ENCODE measurements around the gene NFATC2.

The NFATC2 gene

GRCh38 chr20:51434580-51435247 is 107.8 kb downstream of the NFATC2 start:
- DNase-seq (ENCODE audit: low spot score), result no peak
- no peak for TF ChIP-seq CTCF (IDR thresholded peaks at IDR 0.05; ENCODE audit: extremely low read depth, missing control alignments)

GRCh38 chr20:51434026-51434425 is 108.5 kb downstream of the NFATC2 start:
- no peak for DNase-seq (ENCODE audit: low spot score)
- TF ChIP-seq CTCF (IDR thresholded peaks at IDR 0.05; ENCODE audit: extremely low read depth, missing control alignments), result no peak

GRCh38 chr20:51432875-51433274 is 109.6 kb downstream of the NFATC2 start:
- no peak for DNase-seq (ENCODE audit: low spot score)
- TF ChIP-seq CTCF (IDR thresholded peaks at IDR 0.05; ENCODE audit: extremely low read depth, missing control alignments), result no peak

- DNase-seq (ENCODE audit: low spot score), result no peak
- TF ChIP-seq CTCF (IDR thresholded peaks at IDR 0.05; ENCODE audit: extremely low read depth, missing control alignments), result no peak
These were observed 110.2 kb downstream of the NFATC2 start for GRCh38 chr20:51432251-51432784.

- TF ChIP-seq CTCF (IDR thresholded peaks at IDR 0.05; ENCODE audit: extremely low read depth, missing control alignments), result no peak
- no peak for DNase-seq (ENCODE audit: low spot score)
These were observed 111.2 kb downstream of the NFATC2 start for GRCh38 chr20:51431321-51431720.

- no peak for TF ChIP-seq CTCF (IDR thresholded peaks at IDR 0.05; ENCODE audit: extremely low read depth, missing control alignments)
- no peak for DNase-seq (ENCODE audit: low spot score)
These were observed 112.1 kb downstream of the NFATC2 start for GRCh38 chr20:51430198-51430950.

GRCh38 chr20:51429696-51430095 is 112.8 kb downstream of the NFATC2 start:
- TF ChIP-seq CTCF (IDR thresholded peaks at IDR 0.05; ENCODE audit: extremely low read depth, missing control alignments), result no peak
- DNase-seq (ENCODE audit: low spot score), result no peak
